Suprapubic skin (tissue), 3 donors: ENCODE data around the gene ATXN1.

Experiments used
- POLR2AphosphoS5 ChIP-seq, 3 donors: sonication (generic); formaldehyde crosslinking; IDR thresholded peaks; one replicate each; pipeline ENCODE4 v1.6.1; 2017; ENCODE audit warnings: antibody characterized with exemption in 3 of 3
- TF ChIP-seq, protein P1 (sequence below), 2 donors: fragments of 200-600 bp in 1 of 2; fragments of 450-650 bp in 1 of 2; sonication (generic) in 1 of 2; IDR thresholded peaks; one replicate each; pipeline ENCODE4 v1.5.1; 2016 to 2019; ENCODE audit warnings: antibody characterized with exemption in 2 of 2, mild to moderate bottlenecking in 1 of 2, moderate library complexity in 1 of 2

DNA sequence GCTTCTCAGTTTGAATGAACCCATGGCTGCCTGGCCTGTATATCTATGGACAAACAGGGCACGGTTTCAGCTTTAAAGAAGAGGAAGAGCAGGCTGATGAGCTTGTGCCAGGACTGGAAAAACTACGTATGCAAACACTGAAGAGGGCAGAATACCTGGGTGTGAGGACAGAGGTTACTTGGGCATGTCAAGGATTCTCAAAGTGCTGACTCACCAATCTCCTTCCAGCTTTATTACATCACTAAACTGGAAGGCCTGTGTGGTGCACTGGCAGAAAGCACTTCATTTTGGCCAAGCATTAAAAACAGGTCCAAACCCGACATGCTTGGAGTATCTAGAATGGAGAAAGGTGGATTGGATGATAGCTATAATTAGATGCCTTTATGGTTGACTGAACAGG is 427.7 kb downstream of the ATXN1 start:
- no peak for TF ChIP-seq POLR2AphosphoS5 (IDR thresholded peaks at IDR 0.05)
- TF ChIP-seq, protein P1, sequence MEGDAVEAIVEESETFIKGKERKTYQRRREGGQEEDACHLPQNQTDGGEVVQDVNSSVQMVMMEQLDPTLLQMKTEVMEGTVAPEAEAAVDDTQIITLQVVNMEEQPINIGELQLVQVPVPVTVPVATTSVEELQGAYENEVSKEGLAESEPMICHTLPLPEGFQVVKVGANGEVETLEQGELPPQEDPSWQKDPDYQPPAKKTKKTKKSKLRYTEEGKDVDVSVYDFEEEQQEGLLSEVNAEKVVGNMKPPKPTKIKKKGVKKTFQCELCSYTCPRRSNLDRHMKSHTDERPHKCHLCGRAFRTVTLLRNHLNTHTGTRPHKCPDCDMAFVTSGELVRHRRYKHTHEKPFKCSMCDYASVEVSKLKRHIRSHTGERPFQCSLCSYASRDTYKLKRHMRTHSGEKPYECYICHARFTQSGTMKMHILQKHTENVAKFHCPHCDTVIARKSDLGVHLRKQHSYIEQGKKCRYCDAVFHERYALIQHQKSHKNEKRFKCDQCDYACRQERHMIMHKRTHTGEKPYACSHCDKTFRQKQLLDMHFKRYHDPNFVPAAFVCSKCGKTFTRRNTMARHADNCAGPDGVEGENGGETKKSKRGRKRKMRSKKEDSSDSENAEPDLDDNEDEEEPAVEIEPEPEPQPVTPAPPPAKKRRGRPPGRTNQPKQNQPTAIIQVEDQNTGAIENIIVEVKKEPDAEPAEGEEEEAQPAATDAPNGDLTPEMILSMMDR (IDR thresholded peaks at IDR 0.05) = no peak
